LNCaP clone FGC (cell line): ENCODE results near the gene CDHR5.
"Not testable (repeated sequence)": the region's sequence is repeated elsewhere in the genome, so short reads cannot be mapped to it uniquely, and the experiment has no call there.

Source experiments
- DNase-seq: peaks from one replicate; pipeline ENCODE4 v3.0.0-alpha.2; 2011; ENCODE audit warnings: low read depth
- H3K4me3 ChIP-seq: 2 replicates; pipeline ENCODE4 v1.5.1; 2011; ENCODE audit warnings: mild to moderate bottlenecking, low read depth, low read length, control low read depth
- CTCF ChIP-seq: IDR thresholded peaks from 2 replicates; pipeline ENCODE4 v1.5.1; 2012; ENCODE audit warnings: mild to moderate bottlenecking; ENCODE audit not compliant: control insufficient read depth, insufficient read depth; ENCODE audit errors: extremely low read depth

Gene CDHR5

GRCh38 chr11:656426-656825, 31.7 kb upstream of the CDHR5 start:
- no peak for DNase-seq
- no peak for TF ChIP-seq CTCF

GRCh38 chr11:655036-655726, 30.4 kb upstream of the CDHR5 start:
- no peak for DNase-seq
- H3K4me3 ChIP-seq = no peak overlapping the region
- TF ChIP-seq CTCF = no peak

More at GRCh38 chr11:656426-656825, 31.7 kb upstream of the CDHR5 start:
- H3K4me3 ChIP-seq = no peak overlapping the region

GRCh38 chr11:654444-654843, 29.7 kb upstream of the CDHR5 start:
- H3K4me3 ChIP-seq = not testable (repeated sequence)

GRCh38 chr11:653837-654236, 29.1 kb upstream of the CDHR5 start:
- no peak for DNase-seq
- TF ChIP-seq CTCF = no peak
- no peak overlapping the region for H3K4me3 ChIP-seq

More at GRCh38 chr11:654444-654843, 29.7 kb upstream of the CDHR5 start:
- DNase-seq = not testable (repeated sequence)

- H3K4me3 ChIP-seq, DNase-seq: not testable (repeated sequence)
Observed at GRCh38 chr11:653136-653535, 28.4 kb upstream of the CDHR5 start.

- no peak for DNase-seq
Observed at GRCh38 chr11:650482-650881, 25.7 kb upstream of the CDHR5 start.

GRCh38 chr11:647672-648158, 23.0 kb upstream of the CDHR5 start:
- H3K4me3 ChIP-seq, DNase-seq: not testable (repeated sequence)

More at GRCh38 chr11:650482-650881, 25.7 kb upstream of the CDHR5 start:
- TF ChIP-seq CTCF = no peak
- no peak overlapping the region for H3K4me3 ChIP-seq

- TF ChIP-seq CTCF = no peak
- no peak overlapping the region for H3K4me3 ChIP-seq
- DNase-seq = no peak
Observed at GRCh38 chr11:646214-646613, 21.5 kb upstream of the CDHR5 start.

- no peak for DNase-seq
- TF ChIP-seq CTCF = no peak
- no peak overlapping the region for H3K4me3 ChIP-seq
Observed at GRCh38 chr11:645536-645935, 20.8 kb upstream of the CDHR5 start.
